B cell (primary cell): ENCODE results near the gene STEAP1B.

Experiments
- CTCF ChIP-seq: fragments of 200-600 bp; IDR thresholded peaks from one replicate; pipeline ENCODE4 v1.8.0; 2022; ENCODE audit warnings: antibody characterized with exemption, mild to moderate bottlenecking
- EZH2 ChIP-seq: IDR thresholded peaks from 2 replicates; pipeline ENCODE4 v1.6.1; 2012; ENCODE audit warnings: borderline replicate concordance, low read depth, mild to moderate bottlenecking, moderate library complexity, low read length; ENCODE audit not compliant: insufficient read depth, poor library complexity, severe bottlenecking

- TF ChIP-seq CTCF (no peak), EZH2 (no peak)
These were observed 41.8 kb upstream of the STEAP1B start for GRCh38 chr7:22541789-22542188.
